Measurements from ENCODE around the gene NOS1AP. TPM values are rescaled to one million over a fixed set of nuclear protein-coding genes. Genes with fewer than 3 reads are reported as not detected.

NOS1AP gene
- total and polyA plus RNA-seq, 9 of the 15 experiments (the other 6 are each of a cell fraction or from before 2014, with no cell fraction given): 0.07 to 1.5 (median 0.22) TPM

GRCh38 chr1:162094271-162094670, 24.8 kb downstream of the NOS1AP start:
- intact Hi-C loops (cut with micrococcal nuclease): no loop called here
- Histone ChIP-seq H3K9me1 (ENCODE audit: control insufficient read depth, insufficient read depth, low read length) (no peaks in the 10 kb centered on the region), H4K20me1 (replicated peaks; ENCODE audit: control insufficient read depth, insufficient read depth, low read length) (no peaks in the 10 kb centered on the region), H3K27ac (ENCODE audit: extremely low read depth, low read depth, low read length) (no peak overlapping the region), H2AFZ (ENCODE audit: low read depth, low read length) (no peak overlapping the region), H3K9me3 (replicated peaks; ENCODE audit: control insufficient read depth, insufficient read depth, low read depth, low read length) (no peaks in the 10 kb centered on the region), H3K27me3 (ENCODE audit: control insufficient read depth in 2 of 2, insufficient read depth in 2 of 2, low read length in 2 of 2) (peaks cover 0 to 5% of the 10 kb centered on the region in 2 experiments; a peak in 2 of 5 replicates), H3K9ac (ENCODE audit: insufficient read depth in 1 of 2, low read depth in 2 of 2, low read length in 2 of 2) (no peak overlapping the region), H3K36me3 (ENCODE audit: control insufficient read depth, insufficient read depth, low read length) (no peaks in the 10 kb centered on the region; the same call in 2 of the 3 replicates), H3K4me1 (replicated peaks in 1 of 2; ENCODE audit: control insufficient read depth in 2 of 2, insufficient read depth in 2 of 2, low read length in 2 of 2) (no peaks in the 10 kb centered on the region; a peak in 1 of 5 replicates), H3K4me2 (ENCODE audit: insufficient read depth, low read length) (no peak overlapping the region), H3K79me2 (ENCODE audit: control insufficient read depth, insufficient read depth, low read length) (no peaks in the 10 kb centered on the region), H3K4me3 (no peak overlapping the region)
- DNase-seq (ENCODE audit: extremely low read depth in 1 of 4, low spot score in 3 of 4) (no peak), ATAC-seq (no peak), FAIRE-seq (no peak)
- no TSS peak for BruUV-seq (replicated peaks)
- in situ Hi-C loops (cut with MboI): no loop called here
- ChIA-PET POLR2A (no interaction called here), CTCF (ENCODE audit: low intra/inter-chr PET ratio) (no interaction called here)
- 0% methylated on average over 1 of the region's 1 CpG for WGBS (ENCODE audit: insufficient coverage, low coverage, missing lambda C conversion rate)
- no peak for TF ChIP-seq PTBP1 (IDR thresholded peaks at IDR 0.05; ENCODE audit: low read depth, low read length)
- TF ChIP-seq, protein P1, sequence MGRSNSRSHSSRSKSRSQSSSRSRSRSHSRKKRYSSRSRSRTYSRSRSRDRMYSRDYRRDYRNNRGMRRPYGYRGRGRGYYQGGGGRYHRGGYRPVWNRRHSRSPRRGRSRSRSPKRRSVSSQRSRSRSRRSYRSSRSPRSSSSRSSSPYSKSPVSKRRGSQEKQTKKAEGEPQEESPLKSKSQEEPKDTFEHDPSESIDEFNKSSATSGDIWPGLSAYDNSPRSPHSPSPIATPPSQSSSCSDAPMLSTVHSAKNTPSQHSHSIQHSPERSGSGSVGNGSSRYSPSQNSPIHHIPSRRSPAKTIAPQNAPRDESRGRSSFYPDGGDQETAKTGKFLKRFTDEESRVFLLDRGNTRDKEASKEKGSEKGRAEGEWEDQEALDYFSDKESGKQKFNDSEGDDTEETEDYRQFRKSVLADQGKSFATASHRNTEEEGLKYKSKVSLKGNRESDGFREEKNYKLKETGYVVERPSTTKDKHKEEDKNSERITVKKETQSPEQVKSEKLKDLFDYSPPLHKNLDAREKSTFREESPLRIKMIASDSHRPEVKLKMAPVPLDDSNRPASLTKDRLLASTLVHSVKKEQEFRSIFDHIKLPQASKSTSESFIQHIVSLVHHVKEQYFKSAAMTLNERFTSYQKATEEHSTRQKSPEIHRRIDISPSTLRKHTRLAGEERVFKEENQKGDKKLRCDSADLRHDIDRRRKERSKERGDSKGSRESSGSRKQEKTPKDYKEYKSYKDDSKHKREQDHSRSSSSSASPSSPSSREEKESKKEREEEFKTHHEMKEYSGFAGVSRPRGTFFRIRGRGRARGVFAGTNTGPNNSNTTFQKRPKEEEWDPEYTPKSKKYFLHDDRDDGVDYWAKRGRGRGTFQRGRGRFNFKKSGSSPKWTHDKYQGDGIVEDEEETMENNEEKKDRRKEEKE (IDR thresholded peaks at IDR 0.05; ENCODE audit: borderline replicate concordance in 1 of 2, control insufficient read depth in 1 of 2, low read depth in 2 of 2, low read length in 1 of 2): no peak
- no peak for TF ChIP-seq MEIS2 (IDR thresholded peaks at IDR 0.05; ENCODE audit: partially characterized antibody)
- TF ChIP-seq ARNT (IDR thresholded peaks at IDR 0.05): no peak
- TF ChIP-seq, protein P2, sequence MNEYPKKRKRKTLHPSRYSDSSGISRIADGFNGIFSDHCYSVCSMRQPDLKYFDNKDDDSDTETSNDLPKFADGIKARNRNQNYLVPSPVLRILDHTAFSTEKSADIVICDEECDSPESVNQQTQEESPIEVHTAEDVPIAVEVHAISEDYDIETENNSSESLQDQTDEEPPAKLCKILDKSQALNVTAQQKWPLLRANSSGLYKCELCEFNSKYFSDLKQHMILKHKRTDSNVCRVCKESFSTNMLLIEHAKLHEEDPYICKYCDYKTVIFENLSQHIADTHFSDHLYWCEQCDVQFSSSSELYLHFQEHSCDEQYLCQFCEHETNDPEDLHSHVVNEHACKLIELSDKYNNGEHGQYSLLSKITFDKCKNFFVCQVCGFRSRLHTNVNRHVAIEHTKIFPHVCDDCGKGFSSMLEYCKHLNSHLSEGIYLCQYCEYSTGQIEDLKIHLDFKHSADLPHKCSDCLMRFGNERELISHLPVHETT (CRISPR knock-in tag; conservative IDR thresholded peaks at IDR 0.05 in 1 of 2, IDR thresholded peaks at IDR 0.05 in 1 of 2): no peak
- no peak for TF ChIP-seq PML (IDR thresholded peaks at IDR 0.05; ENCODE audit: low read length)
- no peak for TF ChIP-seq ZNF12 (CRISPR knock-in tag; IDR thresholded peaks at IDR 0.05)
- no peak for TF ChIP-seq MAX (CRISPR knock-in tag; IDR thresholded peaks at IDR 0.05)
- TF ChIP-seq RHOXF2B (CRISPR knock-in tag; conservative IDR thresholded peaks at IDR 0.05): no peak
- TF ChIP-seq ZNF124 (CRISPR knock-in tag; IDR thresholded peaks at IDR 0.05): no peak
- TF ChIP-seq ZKSCAN3 (CRISPR knock-in tag; IDR thresholded peaks at IDR 0.05): no peak
- TF ChIP-seq, protein P3, sequence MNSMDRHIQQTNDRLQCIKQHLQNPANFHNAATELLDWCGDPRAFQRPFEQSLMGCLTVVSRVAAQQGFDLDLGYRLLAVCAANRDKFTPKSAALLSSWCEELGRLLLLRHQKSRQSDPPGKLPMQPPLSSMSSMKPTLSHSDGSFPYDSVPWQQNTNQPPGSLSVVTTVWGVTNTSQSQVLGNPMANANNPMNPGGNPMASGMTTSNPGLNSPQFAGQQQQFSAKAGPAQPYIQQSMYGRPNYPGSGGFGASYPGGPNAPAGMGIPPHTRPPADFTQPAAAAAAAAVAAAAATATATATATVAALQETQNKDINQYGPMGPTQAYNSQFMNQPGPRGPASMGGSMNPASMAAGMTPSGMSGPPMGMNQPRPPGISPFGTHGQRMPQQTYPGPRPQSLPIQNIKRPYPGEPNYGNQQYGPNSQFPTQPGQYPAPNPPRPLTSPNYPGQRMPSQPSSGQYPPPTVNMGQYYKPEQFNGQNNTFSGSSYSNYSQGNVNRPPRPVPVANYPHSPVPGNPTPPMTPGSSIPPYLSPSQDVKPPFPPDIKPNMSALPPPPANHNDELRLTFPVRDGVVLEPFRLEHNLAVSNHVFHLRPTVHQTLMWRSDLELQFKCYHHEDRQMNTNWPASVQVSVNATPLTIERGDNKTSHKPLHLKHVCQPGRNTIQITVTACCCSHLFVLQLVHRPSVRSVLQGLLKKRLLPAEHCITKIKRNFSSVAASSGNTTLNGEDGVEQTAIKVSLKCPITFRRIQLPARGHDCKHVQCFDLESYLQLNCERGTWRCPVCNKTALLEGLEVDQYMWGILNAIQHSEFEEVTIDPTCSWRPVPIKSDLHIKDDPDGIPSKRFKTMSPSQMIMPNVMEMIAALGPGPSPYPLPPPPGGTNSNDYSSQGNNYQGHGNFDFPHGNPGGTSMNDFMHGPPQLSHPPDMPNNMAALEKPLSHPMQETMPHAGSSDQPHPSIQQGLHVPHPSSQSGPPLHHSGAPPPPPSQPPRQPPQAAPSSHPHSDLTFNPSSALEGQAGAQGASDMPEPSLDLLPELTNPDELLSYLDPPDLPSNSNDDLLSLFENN (IDR thresholded peaks at IDR 0.05; ENCODE audit: low read depth in 2 of 2, low read length in 2 of 2): no peak
- no peak for TF ChIP-seq SMAD3 (CRISPR knock-in tag; conservative IDR thresholded peaks at IDR 0.05)
